CD4-positive, alpha-beta T cell treated with Interleukin-15 for 4 hours (primary cell): ENCODE measurements around the gene NEB.
"Not testable (repeated sequence)": the region's sequence is repeated elsewhere in the genome, so short reads cannot be mapped to it uniquely, and the experiment has no call there.

Experiments used
- DNase-seq: peaks from one replicate; pipeline ENCODE4 v3.0.0-alpha.2; 2020; ENCODE audit warnings: low spot score

Gene NEB

DNA sequence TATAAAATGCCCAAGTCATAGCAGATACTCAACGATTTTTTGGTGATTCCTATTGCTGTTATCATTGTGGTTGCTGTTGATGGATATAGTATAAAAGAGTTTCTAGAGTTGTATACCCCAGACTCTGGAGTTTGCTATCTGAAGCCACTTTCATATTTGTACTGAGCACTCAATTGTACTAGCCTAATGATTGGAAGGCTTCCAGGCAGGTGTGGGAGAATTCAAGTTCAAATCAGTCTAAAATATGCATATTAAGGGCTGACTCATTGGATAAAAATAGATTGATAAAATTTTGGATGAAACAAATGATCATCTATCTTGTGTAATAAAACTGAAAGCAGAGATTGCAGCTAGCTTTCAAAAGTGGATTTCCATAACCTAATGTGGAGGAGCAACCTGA is 122.9 kb downstream of the NEB start:
- no peak for DNase-seq

GRCh38 chr2:151610310-151610709 is 124.0 kb downstream of the NEB start:
- no peak for DNase-seq

GRCh38 chr2:151609705-151610104 is 124.6 kb downstream of the NEB start:
- no peak for DNase-seq

- not testable (repeated sequence) for DNase-seq
These were observed 126.5 kb downstream of the NEB start for GRCh38 chr2:151607459-151608424.

DNA sequence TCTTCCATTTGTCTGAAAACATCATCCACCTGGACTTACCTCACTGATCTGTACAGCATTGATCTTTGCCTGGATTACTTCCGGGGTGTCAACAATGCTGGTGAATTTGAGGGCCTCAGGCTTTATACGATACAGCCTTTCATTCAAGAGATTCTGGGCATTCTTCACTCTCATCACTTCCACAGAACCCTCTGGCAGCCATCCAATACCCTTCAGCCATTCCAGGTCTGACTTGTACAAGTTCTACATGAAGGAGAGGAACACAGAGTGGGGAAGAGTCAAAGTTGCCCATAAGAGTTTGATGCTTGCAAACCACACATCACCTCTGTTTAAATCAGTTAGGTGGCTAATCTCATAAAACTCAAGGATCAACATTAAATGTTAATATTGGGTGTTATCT is 130.7 kb downstream of the NEB start:
- DNase-seq: not testable (repeated sequence)

- DNase-seq: not testable (repeated sequence)
These were observed 131.9 kb downstream of the NEB start for GRCh38 chr2:151602402-151602801.

GRCh38 chr2:151601803-151602202 is 132.5 kb downstream of the NEB start:
- not testable (repeated sequence) for DNase-seq

DNA sequence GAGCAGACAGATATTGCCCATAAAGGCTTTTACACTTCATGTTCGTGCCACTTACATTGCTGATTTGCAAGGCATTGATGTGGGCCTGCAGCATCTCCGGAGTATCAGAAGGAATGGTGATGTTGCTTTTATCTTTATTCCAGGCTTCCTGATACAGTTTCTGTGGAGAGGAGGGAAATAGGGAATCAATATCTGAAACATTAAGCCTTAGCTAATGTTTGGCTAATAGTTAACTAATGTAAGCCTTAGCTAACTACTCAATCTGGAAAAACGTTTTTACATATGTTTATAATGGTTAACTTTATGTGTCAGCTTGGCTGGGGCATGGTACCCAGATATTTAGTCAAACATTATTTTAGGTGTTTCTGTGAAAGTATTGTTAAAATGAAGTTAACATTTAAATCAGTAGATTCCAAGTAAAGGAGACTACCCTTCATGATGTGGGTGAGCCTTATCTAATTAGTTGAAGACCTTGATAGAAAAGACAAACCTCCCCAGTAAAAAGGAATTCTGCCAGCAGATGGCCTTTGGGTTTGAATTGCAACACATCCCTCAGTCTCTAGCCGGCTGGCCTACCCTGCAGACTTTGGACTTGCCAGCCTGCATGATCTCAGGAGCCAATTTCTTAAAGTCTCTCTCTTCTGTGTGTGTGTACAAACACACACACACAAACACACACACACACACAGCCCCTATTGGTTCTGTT is 137.2 kb downstream of the NEB start:
- not testable (repeated sequence) for DNase-seq

DNA sequence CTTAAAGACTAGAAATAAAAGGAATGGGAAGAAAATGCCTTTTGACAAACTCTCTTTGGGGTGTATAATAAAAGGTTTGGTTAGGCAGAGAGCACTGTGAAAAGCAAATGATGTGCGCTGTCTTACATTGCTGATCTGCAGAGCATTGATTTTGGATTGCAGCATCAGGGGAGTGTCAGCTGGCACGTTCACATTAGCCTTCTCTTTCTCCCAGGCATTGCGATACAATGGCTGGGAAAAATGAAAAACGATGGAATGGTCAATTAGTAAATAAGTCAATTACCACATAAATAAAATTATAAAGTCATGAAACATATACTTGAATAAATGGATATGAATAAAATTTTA is 142.4 kb downstream of the NEB start:
- not testable (repeated sequence) for DNase-seq

GRCh38 chr2:151591250-151591907 is 142.9 kb downstream of the NEB start:
- DNase-seq: not testable (repeated sequence)

- DNase-seq: not testable (repeated sequence)
These were observed 153.0 kb downstream of the NEB start for GRCh38 chr2:151581300-151581699.

GRCh38 chr2:151580697-151581096 is 153.6 kb downstream of the NEB start:
- not testable (repeated sequence) for DNase-seq

- DNase-seq: no peak
These were observed 157.2 kb downstream of the NEB start for GRCh38 chr2:151577116-151577515.

- no peak for DNase-seq
These were observed 158.2 kb downstream of the NEB start for GRCh38 chr2:151576080-151576479.

DNA sequence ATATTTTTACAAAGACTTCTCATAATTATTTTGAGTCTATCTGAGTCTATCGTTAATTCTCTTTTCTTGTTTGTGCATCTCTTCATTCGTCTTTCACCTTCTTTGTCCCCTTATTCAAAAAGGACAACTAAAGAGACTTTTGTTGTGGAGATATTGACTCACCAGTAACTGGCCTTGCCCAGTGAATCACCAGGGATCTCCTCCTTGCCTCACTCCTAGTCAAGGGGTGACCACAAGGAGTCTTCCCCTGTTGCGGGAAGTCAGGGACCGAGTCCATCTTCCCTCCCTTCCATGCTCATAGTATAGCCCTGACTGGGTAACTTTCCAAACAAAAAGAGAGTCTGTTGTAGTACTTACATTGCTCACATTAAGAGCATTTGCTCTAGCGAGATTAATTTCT is 158.9 kb downstream of the NEB start:
- DNase-seq: no peak

DNA sequence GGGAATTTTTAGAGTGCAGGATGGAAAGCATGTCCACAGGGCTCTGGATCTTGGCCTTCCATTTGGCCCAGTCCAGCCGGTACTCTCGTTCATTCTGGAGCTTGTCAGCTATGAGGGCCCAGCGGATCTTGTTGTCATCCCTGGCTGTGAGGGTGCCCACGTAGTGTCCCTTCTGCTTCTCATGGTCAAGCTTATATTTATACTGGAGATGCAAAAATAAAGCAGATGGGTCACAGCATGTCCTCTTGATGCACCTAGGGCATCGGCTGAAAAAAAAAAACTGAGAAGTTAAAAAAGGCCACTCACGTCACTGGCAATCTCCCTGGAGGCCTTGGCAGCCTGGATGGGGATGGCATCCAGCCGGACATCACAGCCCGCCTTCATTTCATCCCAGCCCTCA is 164.1 kb downstream of the NEB start:
- DNase-seq: no peak

DNA sequence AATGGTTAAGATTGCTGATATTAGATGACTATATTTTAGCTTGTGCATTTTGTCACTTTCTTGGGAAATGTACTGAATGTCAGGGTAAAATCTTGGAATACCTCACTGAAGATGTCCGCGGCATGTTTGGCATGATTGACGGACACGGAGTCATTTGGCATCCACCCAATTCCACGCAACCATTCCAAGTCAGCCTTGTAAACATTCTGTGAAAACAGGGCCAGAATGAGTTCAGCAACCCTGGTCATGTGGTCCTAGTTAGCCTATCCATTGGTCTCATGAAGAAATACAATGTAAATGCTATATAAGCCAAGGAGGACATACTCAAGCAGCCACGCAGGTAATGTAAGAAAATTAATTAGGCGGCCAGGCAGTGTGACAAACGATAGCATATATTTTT is 165.1 kb downstream of the NEB start:
- DNase-seq: no peak

DNA sequence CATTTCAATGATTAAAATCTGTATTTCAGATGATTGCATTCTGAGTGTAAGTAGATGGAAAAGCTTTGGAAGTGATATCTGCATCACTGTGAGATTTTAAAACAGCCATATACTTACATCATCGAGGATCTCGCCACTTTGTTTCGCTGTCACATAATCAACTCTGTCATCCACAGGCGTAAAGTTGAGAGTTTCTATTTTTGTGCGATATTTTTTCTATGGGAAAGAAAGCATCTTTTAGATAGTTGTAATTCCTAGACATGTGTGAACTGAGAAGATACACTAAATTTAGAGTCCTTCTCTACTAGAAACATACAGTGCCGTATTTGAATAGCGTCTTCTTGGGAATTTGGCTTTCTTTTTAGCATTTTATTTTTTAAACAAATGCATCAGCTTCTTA is 165.8 kb downstream of the NEB start:
- DNase-seq: no peak

DNA sequence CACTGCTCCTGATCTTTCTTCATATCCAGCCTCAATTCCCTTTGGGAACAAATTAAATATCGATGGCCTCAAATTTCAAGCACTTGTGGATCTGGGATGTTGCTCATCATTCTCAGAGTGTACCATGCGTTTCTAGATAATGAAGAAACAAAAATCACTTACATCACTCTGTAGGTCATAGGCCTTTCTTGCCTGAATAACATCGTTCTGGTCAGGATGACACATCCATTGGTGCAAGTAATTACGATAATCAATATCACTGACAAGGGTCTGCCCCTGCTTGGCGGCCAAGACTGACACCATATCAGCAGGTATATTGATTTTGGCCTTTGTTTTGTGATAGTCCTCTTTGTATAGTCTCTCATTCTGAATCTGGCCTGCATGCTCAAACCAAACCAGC is 167.3 kb downstream of the NEB start:
- no peak for DNase-seq

GRCh38 chr2:151562398-151562797 is 171.9 kb downstream of the NEB start:
- no peak for DNase-seq

GRCh38 chr2:151560289-151560688 is 174.0 kb downstream of the NEB start:
- no peak for DNase-seq

GRCh38 chr2:151559431-151559830 is 174.8 kb downstream of the NEB start:
- not testable (repeated sequence) for DNase-seq

- DNase-seq: not testable (repeated sequence)
These were observed 176.4 kb downstream of the NEB start for GRCh38 chr2:151557883-151558282.
